SKM-1 (cell line): ENCODE measurements around the gene ECE1.

ENCODE experiments used
- DNase-seq: peaks from one replicate; lab custom pipeline; 2025; ENCODE audit not compliant: unreplicated experiment; lab: John Stamatoyannopoulos, UW

ECE1 gene

DNA sequence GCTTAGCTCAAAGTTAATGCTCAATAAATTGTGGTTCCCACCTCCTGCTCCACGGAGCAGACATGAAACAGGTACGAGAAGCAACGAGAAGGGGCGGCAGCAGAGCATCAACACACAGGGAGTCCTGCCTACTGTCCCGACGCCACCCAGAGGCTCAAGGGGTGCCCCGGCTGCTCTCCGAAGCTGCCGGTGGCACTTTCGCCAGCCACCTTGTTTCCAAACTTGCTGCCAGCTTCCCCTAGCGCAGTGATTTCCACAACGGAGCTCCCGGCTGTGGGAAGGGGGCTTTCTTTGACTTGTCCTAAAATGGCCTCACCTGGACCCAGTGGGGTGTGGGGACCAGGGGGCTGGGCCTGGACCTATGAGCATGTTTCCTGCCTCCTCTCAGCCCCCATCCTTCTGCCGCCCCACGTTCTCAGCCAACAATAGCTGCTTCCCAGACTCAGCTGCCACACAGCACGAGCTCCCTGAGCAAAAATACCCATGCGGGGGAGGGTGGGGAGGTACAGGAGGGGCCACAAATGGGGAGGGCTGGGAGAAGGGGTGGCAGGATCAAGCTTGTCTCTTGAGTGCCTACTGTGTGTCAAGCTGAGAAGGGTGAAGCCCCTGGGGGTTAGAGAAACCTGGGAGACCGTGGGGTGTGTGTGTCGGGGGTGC, 35.6 kb upstream of the ECE1 start:
- no peak for DNase-seq

DNA sequence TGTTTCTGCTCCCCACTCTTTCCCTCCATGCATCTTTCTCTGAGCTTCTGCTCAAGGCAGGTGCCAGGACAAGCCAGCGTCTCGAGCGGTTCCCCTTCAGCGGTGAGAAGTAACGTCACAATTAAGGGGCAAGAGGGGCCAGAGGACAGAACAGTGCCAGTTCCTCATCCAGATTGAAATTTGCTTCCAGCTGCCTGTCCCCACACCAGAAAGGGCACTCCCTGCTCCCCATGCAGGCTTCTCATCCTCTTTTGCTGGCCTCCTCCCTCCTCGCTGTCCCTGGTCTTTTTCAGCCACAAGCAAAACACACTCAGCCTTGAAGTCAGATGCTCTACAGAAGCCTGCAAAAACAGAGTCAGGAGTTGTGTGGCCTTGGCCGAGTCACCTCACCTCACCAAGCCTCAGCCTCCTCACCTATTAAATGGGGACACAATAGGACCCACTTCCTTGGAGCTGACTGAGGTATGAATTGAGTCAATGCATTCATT, 35.0 kb upstream of the ECE1 start:
- DNase-seq, result no peak

DNA sequence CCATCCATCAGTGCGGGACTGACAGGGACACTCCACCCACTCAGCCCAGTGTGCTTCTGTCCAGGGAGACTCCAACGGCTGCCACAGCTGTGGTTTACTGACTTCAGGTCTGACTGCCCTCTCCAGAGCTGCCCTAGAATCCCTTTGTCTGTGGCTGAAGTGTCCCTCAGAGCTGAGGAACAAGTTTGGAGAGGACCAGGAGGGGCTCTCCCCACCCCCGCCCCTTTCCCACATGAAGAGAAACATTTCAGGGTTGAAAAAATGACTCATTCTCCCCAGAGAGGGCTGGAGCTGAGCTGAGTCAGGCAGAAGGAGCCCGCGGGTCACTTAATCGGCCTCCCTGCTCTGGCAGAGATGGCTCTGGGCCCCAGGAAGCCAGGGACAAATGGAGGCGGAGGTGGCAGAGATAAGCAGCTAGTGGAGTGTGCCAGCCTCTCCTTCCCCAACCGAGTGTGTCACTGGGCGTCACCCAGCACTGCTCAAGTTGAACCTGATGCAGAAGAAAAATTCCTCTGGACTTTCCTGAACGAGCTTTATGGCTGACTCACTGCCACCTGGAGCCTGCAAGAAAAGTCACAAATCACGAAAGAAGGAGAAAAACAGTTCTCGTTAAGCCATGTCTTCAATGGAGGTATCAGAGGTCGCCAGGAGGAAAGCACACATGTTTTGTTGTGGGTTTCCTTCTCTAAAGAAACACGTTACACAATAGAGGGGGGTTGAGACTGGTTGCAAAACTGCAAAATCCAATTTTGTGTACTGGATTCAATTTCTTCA, 34.3 kb upstream of the ECE1 start:
- no peak for DNase-seq

DNA sequence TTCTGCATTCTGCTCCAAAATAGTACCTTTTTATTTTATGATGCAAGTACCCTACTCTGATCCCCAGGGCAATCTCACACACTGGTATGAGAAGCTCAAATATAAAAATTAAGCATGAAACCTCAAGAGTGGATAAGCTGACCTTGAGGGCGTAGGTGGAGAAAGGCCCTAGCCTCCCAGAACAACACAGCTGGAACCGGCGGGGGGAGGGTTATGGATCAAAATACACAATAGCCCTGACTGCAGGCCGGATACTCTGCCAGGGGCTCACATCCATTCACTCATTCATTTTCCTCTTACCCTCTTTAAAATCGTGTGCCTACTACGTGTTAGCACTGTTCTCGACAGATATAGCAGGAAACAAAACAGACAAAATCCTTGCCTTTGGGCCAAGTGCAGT, 32.8 kb upstream of the ECE1 start:
- DNase-seq, result no peak

DNA sequence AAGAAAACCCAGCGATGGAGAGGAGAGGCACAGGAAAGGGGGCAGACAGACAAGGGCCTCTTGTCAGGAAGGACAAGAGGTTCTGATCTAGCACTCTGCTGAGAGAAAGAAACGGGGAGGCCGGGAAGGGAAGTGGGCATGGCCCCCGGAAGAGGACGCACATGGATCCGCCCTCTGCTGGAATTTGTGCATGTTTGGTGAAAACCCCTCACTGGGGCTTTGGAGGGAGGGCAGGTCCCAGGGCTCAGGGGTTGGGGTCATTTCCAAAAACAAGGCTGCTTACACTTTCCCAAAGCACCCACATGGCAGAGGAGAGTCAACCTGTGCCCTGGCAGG, 32.4 kb upstream of the ECE1 start:
- no peak for DNase-seq

DNA sequence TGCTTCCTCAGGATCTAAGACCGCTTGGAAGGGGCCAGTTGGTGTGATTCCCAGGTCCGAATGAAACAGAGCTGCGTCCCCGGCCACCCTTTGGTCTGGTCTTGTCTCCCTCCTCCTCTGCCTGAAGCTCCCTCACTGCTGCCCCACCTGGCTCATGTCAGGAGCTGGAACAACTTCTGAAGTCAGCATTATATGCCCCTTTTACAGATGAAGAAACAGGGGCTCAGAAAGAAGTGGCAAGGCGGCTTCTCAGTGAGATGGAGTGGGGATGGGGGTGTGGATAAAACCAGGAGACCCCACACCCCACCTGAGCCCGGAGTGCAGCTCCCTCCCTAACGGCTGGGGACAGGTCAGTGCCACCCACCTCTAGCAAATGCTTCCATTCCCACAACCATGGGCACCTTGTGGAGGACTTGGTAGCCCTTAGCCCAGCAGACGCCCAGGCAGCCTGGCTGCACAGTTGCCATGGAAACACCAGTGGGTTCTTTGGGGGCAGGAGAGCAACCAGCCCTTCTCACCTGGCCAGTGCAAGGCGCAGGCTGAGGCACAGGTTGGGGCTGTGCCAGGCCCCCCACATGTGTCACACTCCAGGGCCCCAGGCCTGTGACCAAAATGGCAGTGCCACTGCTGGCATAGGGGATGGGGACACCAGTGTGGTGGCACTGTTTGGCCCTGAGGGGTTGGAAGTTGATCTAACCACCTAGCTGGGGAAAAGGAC, 31.9 kb upstream of the ECE1 start:
- no peak for DNase-seq

DNA sequence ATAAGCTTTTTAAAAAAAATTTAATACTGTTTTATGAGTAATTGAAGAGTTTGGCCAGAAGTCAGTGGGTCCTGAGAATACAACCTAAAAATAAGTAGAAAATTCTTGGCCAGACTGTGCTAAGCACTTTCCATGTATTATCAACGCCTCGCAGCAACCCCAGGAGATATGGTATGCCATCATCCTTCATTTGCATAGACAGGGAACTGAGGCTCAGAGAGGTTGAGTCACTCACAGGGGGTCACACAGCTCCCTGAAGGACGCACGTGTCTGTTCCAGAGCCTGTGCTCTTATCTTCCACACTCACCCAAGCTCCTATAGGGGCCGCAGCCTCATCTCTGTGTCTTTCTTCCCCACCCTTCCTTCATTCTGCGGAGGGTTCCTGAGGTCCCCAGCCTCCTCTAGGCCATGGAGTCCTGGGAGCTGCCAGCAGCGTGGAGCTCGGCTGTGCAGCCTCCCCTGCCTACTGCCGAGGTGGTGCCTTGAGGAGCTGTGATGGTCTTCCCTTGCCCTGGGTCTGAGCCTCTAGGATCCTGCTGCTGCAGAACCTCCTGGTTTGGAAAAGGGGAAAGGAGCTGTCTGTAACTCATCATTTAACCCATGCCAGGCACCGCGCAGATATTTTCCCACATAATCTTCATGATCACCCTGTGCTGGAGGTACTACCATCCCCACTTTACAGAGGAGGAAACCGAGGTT, 30.3 kb upstream of the ECE1 start:
- no peak for DNase-seq

DNA sequence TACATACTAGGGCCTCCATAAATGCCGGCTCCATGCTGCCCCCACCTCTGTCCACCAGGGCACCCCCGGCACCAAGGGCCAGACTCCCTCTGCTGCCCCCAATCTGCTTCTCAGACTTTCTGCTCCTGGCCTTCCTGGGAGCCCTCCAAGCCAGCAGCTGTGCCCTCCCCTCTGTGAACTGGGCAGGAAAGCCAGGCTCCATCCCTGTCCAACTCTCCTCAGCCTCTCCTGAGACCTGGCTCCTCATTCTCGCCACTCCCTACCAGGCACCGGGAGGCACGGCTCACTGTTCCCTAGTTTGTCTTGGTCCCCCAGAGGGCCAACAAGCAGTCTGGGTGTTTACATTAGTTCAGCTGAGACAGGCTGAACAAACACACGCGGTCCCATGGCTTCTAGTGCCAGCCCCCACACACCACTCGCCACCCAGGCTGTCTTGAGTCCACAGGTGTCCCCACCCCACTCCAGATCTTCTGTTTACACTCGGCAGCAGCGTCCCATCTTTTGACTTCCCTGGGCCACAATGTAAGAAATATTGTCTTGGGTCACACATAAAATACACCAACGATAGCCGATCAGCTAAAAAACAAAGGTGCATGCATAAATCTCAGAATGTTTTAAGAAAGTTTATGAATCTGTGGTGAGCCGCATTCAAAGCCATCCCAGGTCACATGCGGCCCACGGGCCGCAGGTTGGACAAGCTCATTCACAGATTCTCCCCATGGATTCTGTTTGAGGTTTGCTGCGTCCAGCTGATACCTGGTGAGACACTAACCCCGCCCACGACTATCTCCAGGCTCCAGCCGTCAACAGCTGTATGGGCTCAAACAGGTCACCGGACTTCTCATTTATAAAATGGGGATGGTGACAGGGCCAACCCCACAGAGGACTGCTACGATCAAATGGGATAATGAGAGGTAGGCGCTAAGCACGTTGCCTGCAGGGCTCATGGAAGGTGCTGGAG, 29.5 kb upstream of the ECE1 start:
- DNase-seq, result no peak

DNA sequence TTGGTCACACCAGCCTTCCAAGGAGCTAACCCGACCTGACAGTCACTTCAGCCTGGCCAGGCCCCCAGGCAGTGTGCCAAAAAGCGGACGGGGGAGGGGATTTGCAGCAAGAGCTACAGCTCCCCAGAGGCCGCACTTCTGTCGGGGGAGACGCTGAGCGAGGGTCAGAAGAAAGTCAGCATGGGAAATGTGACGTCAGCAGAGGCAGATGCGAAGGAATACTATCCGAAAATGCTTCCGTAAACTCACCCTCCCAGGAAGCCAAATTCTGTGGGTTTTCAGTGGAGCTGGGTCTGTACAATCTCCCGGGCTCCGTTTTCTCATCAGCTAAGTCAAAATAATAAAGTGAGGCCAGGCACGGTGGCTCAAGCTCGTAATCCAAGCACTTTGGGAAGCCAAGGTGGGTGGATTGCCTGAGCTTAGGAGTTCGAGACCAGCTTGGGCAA, 28.5 kb upstream of the ECE1 start:
- no peak for DNase-seq

DNA sequence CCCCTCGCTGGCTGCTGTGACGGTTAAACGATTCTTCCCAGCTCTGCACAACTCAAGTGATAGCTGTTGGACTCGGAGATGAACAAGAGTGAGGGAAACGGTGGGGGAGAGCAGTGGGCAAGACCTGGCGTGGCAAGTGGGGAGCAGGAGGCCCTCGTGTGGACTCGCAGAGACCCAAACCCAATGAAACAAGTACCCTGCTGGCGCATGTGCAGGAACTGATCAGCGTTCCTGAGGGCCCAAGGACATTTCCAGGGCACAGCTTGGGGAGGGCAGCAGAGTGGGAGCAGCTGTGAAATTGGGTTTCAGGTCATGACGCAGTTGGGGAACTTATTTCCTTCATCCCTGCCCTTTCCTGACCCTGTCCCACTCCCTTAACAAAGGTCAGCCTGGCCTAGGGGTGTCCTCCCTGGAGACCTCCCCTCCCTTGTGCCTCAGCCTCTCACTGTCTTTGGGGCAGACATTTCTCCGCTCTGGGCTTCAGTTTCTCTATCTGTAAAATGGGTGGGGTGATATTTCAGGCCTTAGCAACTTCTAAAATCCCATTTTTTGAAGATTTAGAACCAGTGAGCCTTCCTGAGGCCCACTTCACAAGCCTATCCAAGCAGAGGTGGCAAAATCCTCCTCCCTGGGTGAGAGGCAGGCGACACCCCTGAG, 27.9 kb upstream of the ECE1 start:
- DNase-seq, result no peak

DNA sequence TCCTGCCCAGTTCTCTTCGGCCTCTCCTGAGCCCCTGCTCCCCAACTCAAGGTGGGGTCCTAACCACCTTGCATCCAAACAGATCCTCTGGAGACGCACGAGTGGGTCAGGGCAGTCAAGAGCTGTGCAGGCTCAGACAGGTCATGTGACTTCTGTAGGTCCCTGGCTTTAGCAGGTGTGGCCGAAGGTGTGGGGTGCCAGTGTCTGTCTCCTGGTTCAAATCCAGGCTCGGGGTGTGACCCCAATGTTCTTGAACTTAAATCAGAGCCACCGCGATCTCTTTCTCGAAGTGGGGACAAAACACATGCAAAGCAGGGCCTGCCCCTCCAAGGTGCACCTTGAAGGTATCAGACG, 27.4 kb upstream of the ECE1 start:
- DNase-seq, result no peak

DNA sequence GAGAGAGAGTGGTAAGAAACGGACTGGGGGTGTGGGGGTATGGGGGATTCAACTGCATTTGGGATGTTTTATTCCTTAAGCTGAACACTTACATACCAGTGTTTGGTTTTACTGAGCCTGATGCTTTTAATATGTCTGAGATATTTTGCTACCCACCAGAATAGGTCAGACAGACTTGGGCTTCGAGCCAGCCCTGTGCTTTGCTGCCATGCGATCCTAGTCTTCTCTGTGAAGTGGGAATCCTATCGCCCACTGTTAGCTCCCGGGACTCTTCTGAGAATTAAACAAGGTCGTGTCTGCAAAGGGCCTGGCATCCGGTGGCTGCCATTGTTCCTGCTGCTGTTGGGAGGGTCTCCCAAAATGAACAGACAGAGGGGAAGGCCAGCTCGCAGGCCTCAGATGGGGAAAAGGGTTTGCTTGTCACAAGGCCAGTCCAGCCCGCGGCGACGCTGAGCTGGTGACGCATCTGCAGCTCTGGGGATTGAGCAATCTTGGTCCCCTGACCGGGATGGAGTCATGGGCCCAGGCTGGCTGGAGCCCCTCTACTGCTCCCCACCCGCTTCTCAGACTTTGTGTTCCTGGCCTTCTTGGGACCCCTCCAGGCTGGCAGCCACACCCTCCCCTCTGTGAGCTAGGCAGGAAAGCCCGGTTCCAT, 26.9 kb upstream of the ECE1 start:
- no peak for DNase-seq

DNA sequence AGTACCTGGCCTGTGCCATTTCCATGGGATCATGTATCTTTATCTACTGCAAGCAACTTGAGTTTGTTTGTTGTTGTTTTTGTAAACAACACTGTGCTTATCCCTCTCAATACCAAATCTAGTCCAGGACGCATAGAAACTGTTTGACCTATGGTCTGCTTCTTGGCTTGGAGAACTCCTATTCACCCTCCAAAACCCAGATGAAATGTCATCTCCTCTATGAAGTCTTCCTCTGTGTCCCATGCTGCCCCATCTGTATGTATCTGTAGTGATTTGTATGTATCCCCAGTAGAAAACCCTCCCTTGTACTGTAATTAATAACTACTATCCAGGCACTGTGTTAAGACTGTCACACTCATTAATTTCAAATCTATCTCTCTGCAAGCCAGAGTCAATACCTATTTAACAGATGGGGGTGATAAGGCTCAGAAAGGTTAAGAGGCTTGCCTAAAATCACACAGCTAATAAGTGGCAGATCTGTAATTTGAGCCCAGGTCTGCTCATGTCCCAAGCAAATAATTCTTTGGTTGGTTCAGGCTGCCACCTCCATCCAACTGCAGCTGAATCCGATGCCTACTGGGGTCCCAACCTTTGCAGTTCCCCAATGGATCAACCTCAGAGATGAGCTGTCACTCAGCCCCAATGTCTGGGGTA, 24.6 kb upstream of the ECE1 start:
- no peak for DNase-seq

DNA sequence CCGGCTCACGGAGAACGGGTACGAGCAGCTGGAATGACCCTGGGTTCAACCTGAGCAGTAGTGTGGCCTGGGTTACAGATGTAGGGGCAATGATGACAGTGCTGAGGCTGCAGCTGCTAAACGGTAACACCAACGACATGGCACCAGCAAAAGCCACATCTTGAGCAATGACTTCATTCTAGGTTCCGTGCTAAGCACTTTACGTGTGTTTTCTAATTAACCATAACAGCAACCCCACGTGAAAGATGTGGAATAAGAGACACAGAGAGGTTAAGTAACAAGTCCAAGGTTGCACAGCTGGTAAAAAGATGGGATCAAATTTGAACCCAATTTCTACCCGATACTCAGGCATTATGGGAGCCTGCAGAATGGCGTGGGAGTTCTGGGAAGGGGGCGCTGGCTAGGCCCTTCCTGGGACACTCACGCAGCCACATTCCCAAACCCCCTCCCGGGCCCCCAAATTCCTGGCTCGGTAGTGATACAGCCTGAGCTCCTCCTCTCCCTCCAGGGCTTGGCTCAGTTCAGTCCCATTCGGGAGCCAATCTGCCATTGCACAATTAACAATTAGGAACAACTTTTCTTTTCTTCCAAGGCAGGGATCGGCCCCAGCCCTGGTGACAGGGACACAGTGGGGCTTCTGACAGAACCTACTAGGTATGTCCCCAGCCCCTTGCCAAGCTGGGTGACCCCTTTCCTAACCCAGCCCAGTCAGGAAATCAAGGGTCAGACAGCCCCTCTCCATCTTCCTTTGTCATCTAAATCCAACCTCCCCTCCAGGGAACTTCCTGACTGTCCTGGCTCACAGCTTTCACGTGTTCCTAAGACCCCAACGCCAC, 23.8 kb upstream of the ECE1 start:
- no peak for DNase-seq

DNA sequence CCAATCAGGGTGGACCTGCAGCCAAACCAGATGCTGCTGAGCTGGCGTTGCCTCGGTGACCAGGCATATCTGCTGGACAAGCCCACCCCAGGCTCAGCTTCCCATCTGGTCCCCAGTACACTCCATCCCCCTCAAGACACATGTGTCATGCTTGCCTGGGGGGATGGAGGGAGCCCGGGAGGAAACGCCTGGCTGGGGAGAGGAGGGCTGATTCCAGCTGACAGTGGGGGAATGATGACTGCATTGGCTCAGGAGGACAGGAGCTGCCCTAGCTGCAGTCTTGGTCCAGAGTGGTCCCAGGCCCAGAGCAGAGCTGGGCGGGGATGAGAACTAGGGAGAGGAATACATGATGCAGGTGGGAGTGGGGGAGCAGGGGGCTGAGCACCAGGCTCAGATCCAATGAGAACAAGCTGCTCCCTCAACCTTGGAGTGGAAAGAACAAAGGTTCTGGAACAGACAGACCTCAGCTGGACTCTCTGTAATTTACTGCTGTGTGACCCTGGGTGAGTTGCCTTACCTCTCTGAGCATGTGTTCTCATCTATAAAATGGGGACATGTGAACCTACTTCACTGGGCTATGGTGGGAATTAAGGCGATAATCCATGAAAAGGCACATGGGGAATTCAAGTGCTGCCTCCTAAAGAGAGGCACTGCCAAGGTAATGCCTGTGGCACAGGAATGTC, 23.1 kb upstream of the ECE1 start:
- DNase-seq, result no peak

DNA sequence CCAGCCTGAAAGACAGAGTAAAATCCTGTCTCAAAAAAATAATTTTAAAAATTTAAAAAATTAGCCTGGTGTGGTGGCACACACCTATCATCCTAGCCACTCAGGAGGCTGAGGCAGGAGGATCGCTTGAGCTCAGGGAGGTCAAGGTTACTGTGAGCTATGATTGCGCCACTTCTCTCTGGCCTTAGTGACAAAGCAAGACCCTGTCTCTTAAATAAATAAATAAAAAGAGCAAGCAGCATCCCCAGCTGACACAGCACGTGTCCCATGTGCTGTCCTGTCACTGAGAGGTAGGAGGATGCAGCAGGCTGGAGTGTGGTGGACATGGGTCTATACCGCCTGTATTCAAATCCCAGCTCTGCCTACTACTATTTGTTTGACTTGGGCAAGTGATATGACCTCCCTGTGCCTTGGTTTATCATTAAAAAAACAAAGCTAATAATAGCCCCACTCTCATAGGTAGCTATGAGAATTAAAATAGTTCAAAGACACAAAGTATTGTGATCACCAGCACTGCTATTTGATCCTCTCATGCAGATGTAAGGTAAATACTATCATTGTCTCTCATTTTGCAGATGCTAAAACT, 22.2 kb upstream of the ECE1 start:
- no peak for DNase-seq

DNA sequence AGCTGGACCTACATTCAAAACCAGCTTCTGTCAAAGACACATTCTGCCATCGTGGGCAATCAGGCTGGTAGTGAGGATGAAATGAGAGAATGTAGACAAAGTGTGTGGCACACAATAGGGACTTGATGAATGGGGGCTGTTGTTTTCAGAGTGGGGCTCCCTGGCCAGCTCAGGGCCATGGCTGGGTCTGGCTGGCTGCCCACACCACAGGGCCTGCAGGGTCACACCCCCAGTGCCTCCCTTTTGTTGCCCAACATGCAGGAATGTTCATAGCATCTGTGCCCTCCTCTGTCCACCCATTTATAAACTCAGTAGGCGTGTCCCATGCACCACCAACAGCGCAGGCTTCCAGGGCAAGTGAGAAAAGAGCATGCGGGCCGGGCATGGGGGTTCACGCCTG, 20.8 kb upstream of the ECE1 start:
- DNase-seq, result no peak
